ENCODE measurements around the gene MAN2B1.
A peak's percentile ranks its signal among the peaks of the same experiment; 100 is the strongest.
"Not testable (repeated sequence)": the region's sequence is repeated elsewhere in the genome, so short reads cannot be mapped to it uniquely, and the experiment has no call there.

MAN2B1 gene

DNA sequence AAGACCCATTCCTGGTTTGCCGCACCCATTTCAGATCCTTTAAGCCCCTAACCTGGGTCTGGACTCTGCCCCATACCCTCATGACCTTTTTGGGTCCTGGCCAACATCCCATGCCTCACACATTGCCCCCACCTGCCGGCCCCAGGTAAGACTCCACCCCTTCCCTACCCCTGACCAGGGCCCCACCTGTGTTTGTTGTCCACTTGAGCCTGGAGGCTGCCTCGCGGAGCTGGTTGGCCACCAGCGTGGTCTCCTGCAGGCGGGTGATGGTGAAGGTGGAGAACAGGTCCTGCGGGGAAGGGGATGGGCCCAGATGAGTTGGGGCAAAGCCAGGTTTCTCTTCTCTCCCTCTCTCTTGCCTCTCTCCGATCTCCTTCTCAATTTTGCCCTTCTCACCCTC lies 19.5 kb downstream of the MAN2B1 start:
- no peak overlapping the region for H3K4me3 ChIP-seq (ENCODE audit: low read depth, low read length)
- TF ChIP-seq CTCF (IDR thresholded peaks at IDR 0.05; ENCODE audit: borderline replicate concordance, insufficient read depth, low read depth, low read length) = no peak

- no peak for TF ChIP-seq CTCF (IDR thresholded peaks at IDR 0.05; ENCODE audit: borderline replicate concordance, insufficient read depth, low read depth, low read length)
Observed at GRCh38 chr19:12646551-12646950, 20.0 kb downstream of the MAN2B1 start.

DNA sequence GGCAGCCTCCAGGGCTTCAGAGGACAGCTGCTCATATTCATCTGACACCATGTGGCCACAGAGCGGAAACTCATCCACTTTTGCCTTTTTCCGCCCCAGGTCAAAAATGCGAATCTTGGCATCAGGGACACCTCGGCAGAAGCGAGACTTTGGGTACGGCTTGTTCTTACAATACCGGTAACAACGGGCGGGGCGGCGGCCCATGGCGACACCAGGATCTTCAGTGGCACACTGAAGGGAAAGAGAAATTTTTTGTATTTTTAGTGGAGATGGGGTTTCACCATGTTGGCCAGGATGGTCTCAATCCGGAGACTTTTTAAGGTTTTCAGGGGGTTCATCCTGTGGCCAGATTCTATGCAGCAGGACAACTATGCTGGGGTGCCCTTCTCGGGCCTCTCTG lies 22.8 kb downstream of the MAN2B1 start:
- H3K4me3 ChIP-seq (ENCODE audit: low read depth, low read length) = not testable (repeated sequence)

More at GRCh38 chr19:12646551-12646950, 20.0 kb downstream of the MAN2B1 start:
- H3K4me3 ChIP-seq (ENCODE audit: low read depth, low read length) = no peak overlapping the region

DNA sequence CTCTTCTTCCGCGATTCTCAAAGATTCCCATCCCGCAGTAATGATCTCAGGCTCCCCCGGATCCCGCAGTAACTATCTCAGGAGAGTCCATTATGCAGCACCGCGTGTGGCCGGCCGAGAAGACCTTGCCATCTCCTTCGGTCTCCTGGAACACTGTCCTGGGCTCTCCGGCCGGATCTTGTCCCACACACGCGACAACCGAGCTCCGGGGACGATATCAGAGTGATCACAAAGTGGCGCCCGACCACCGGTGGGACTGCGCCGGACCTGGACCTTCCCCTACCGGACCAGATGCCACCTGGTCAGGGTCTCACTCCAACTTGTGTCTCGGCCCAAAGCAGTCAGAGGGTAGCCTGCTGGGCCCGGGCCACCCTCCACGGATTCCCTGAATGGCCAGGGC lies 24.0 kb downstream of the MAN2B1 start:
- no peak for TF ChIP-seq CTCF (IDR thresholded peaks at IDR 0.05; ENCODE audit: borderline replicate concordance, insufficient read depth, low read depth, low read length)
- H3K4me3 ChIP-seq (ENCODE audit: low read depth, low read length) = no peak overlapping the region

DNA sequence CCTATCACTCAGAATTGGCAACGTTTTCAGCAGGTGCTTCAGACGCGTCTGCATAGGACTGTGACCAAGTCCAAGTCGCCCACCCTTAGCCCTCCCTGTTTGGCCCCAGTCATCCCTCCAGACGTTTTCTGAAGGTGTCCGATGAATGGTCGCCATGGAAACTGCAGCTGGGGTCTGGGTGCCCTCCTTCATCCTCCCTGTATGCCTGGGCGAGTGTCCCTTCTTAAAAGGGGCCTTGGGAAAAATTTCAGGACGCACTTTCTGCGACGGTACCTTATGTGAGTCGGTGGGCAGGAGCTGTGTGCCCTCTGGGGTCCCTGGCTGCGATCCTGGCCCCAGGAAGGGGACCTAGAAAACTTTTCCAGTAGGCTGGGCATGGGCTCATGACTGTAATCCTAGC lies 25.1 kb downstream of the MAN2B1 start:
- no peak for TF ChIP-seq CTCF (IDR thresholded peaks at IDR 0.05; ENCODE audit: borderline replicate concordance, insufficient read depth, low read depth, low read length)
- no peak overlapping the region for H3K4me3 ChIP-seq (ENCODE audit: low read depth, low read length)

GRCh38 chr19:12639901-12640613 lies 26.5 kb downstream of the MAN2B1 start:
- peak; percentile 85 for TF ChIP-seq CTCF (IDR thresholded peaks at IDR 0.05; ENCODE audit: borderline replicate concordance, insufficient read depth, low read depth, low read length)
- peak overlapping the region; percentile 28 for H3K4me3 ChIP-seq (ENCODE audit: low read depth, low read length)

DNA sequence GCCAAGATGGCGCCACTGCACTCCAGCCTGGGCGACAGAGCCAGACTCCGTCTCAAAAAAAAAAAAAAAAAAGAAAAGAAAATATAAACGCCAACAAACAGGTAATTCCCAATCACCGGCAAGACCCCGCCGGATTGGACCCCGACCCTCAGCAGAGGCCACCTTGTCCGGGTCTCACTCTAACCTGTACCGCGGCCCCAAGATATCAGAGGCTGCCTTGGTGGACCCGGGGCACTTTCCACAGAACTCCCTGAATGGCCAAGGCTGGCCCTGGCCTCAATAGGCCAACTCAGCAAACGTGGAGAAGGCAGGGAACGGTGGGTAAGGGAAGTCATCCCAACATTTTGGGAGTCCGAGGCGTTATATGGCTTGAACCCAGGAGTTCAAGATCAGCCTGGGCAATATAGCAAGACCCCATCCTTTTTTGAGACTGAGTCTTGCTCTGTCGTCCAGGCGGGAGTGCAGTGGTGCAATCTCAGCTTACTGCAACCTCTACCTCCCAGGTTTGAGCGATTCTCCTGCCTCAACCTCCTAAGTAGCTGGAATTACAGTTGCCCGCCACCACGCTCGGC lies 27.8 kb downstream of the MAN2B1 start:
- TF ChIP-seq CTCF (IDR thresholded peaks at IDR 0.05; ENCODE audit: borderline replicate concordance, insufficient read depth, low read depth, low read length) = no peak
- no peak overlapping the region for H3K4me3 ChIP-seq (ENCODE audit: low read depth, low read length)
